ENCODE data around the gene SYTL3. TPM values are rescaled to one million over a fixed set of nuclear protein-coding genes. Genes with fewer than 3 reads are reported as not detected.

Gene SYTL3
- total RNA-seq, 2 donors from 2014 or later = 1.3 to 1.8 TPM

DNA sequence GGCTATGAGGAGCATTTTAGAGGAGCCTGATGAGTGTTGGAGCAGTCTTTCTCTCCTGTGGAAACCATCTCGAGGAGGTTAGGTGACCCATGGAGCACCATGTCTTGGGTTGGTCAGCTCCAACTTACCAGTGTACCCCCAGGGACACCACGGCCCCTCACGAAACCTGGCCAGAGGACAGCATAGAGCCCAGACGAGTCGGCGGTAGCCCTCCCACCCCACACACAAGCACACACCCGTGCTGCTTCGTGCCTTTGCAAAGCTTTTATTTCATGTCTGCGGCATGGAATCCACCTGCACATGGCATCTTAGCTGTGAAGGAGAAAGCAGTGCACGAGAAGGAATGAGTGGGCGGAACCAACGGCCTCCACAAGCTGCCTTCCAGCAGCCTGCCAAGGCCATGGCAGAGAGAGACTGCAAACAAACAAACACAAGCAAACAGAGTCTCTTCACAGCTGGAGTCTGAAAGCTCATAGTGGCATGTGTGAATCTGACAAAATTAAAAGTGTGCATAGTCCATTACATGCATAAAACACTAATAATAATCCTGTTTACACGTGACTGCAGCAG, 115.7 kb downstream of the SYTL3 start:
- TF ChIP-seq POLR2A (IDR thresholded peaks at IDR 0.05) (no peak), CTCF (IDR thresholded peaks at IDR 0.05) (no peak)
- H3K36me3 ChIP-seq (replicated peaks in 1 of 2; ENCODE audit: insufficient read depth in 1 of 2, low read depth in 2 of 2) = peaks cover 37 to 46% of the 10 kb centered on the region in 2 donors
- intact Hi-C loops (cut with DNase I) = no loop called here
- ATAC-seq (no peak), DNase-seq (no peak)
- peaks cover 16% of the 10 kb centered on the region for H3K4me1 ChIP-seq
- H3K4me3 ChIP-seq = no peak overlapping the region
- no peak overlapping the region for H3K27ac ChIP-seq
- WGBS, 2 donors = 71 to 74% methylated on average over 10 to 13 of the region's 13 CpGs
- H3K9me3 ChIP-seq = no peaks in the 10 kb centered on the region
- H3K27me3 ChIP-seq = no peaks in the 10 kb centered on the region

DNA sequence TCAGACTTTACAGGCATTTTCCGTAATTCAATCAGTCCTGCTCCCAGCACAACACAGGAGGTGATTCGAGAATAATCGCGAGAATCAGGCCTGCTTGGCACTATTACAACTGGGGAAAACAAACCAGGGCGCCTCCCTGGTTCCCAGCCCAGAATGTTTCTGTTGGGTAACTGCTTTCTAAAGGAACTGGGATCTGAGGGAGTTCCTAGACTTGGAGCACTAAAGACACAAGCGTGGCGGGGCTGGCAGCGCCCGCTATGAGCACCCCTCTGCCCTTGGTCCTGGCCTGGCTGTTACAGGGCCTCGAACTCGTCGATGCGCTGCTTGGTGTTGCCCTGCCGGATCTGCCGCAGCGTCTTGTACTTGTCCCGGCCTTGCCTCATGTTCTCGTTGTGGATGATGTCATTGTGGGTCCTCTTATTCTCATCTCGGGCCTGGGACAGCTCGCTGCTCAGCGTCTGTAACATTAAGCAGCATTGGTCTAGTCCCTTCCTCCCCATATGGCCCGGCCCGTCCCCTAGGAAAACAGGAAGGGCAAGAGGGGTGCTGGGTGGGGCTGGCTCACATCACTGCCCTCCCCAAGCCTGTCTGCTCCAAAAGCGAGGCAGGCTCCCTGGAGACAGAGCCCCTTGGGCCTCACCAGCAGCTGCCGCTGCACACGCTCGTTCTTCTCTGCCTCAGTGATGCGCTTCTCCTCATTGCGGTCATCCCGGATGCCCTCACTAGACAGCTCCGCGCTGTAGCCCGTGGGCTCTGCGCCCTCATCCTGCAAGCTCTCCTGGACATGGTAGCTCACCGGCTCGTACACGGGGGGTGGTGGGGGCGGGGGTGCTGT, 117.0 kb downstream of the SYTL3 start:
- no peak overlapping the region for H3K4me3 ChIP-seq
- 88 to 94% methylated on average over 37 of the region's 38 CpGs for WGBS, 2 donors
- H3K9me3 ChIP-seq = no peaks in the 10 kb centered on the region
- DNase-seq (no peak), ATAC-seq (no peak)
- H3K27ac ChIP-seq = no peak overlapping the region
- H3K36me3 ChIP-seq (replicated peaks in 1 of 2; ENCODE audit: insufficient read depth in 1 of 2, low read depth in 2 of 2) = peaks cover 46 to 58% of the 10 kb centered on the region in 2 donors
- no peak for TF ChIP-seq CTCF (IDR thresholded peaks at IDR 0.05)
- TF ChIP-seq POLR2A (IDR thresholded peaks at IDR 0.05) = no peak
- intact Hi-C loops (cut with DNase I) = no loop called here
- no peaks in the 10 kb centered on the region for H3K27me3 ChIP-seq
- H3K4me1 ChIP-seq = peaks cover 16% of the 10 kb centered on the region

- H3K4me1 ChIP-seq = peaks cover 12% of the 10 kb centered on the region
These were observed 117.9 kb downstream of the SYTL3 start for GRCh38 chr6:158767709-158768108.

GRCh38 chr6:158768436-158768835, 118.6 kb downstream of the SYTL3 start:
- ATAC-seq (no peak), DNase-seq (no peak)
- no peak for TF ChIP-seq POLR2A (IDR thresholded peaks at IDR 0.05)
- TF ChIP-seq CTCF (IDR thresholded peaks at IDR 0.05) = no peak
- Histone ChIP-seq H3K9me3 (no peaks in the 10 kb centered on the region), H3K4me3 (no peak overlapping the region), H3K27me3 (no peaks in the 10 kb centered on the region), H3K27ac (no peak overlapping the region), H3K36me3 (replicated peaks in 1 of 2; ENCODE audit: insufficient read depth in 1 of 2, low read depth in 2 of 2) (peaks cover 46 to 65% of the 10 kb centered on the region in 2 donors), H3K4me1 (peaks cover 7% of the 10 kb centered on the region)
- WGBS, 2 donors = 84 to 89% methylated on average over 7 to 8 of the region's 8 CpGs
- intact Hi-C loops (cut with DNase I) = no loop called here

More at GRCh38 chr6:158767709-158768108, 117.9 kb downstream of the SYTL3 start:
- no peak for TF ChIP-seq CTCF (IDR thresholded peaks at IDR 0.05)
- TF ChIP-seq POLR2A (IDR thresholded peaks at IDR 0.05) = no peak
- 92 to 96% methylated on average over 6 of the region's 6 CpGs for WGBS, 2 donors
- DNase-seq (no peak), ATAC-seq (no peak)
- H3K4me3 ChIP-seq = no peak overlapping the region
- no peaks in the 10 kb centered on the region for H3K9me3 ChIP-seq
- peaks cover 46 to 65% of the 10 kb centered on the region in 2 donors for H3K36me3 ChIP-seq (replicated peaks in 1 of 2; ENCODE audit: insufficient read depth in 1 of 2, low read depth in 2 of 2)
- no peak overlapping the region for H3K27ac ChIP-seq
- intact Hi-C loops (cut with DNase I) = no loop called here
- H3K27me3 ChIP-seq = no peaks in the 10 kb centered on the region

Measured in body of pancreas (tissue), 4 donors.